K562 treated with DMSO at 1 percent for 12 hours (cell line): ENCODE results near the gene FBXL12. TPM values are rescaled to one million over a fixed set of nuclear protein-coding genes. Genes with fewer than 3 reads are reported as not detected.

ENCODE experiments used
- total RNA-seq: library from RNA; unstranded; fragments of 300-600 nt; gene quantifications from 2 replicates; pipeline ENCODE4 v1.2.3, GENCODE V29; 2022; ENCODE audit not compliant: insufficient read depth

Gene FBXL12, protein sequence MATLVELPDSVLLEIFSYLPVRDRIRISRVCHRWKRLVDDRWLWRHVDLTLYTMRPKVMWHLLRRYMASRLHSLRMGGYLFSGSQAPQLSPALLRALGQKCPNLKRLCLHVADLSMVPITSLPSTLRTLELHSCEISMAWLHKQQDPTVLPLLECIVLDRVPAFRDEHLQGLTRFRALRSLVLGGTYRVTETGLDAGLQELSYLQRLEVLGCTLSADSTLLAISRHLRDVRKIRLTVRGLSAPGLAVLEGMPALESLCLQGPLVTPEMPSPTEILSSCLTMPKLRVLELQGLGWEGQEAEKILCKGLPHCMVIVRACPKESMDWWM
- 29.9 and 53.3 TPM in 2 replicates for total RNA-seq

DNA sequence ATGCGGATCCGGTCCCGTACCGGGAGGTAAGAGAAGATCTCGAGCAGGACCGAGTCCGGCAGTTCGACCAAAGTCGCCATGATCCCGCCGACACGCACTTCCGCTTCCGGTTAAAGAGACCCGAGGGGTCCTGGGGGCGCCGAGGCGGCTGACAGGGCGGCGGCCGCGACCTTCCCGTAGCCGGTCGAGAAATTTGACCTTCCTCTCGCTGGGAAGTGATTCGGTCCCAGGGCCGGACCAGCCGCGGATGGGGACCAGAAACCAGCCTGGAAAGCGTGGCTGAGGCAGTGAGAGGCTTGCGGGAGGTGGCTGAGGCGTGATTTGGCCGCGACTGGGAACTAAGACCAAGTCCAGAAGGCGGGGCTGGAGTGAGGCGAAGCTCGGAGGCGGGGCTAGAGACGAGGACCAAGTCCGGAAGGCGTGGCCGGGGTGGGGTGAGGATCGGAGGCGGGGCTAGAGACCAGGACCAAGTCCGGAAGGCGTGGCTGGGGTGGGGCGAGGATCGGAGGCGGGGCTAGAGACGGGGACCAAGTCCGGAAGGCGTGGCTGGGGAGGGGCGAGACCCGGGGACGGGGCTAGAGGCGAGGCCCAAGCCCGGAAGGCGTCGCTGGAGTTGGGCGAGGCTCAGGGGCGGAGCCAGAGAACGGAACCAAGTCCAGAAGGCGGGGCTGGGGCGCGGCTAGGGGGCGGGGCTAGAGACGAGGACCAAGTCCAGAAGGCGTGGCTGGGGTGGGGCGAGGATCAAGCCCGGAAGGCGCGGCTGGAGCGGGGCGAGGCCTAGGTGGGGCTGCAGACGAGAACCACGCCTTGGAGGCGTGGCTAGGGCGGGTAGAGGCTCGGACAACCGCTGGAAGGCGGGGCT lies at the start of gene FBXL12:
TSS of gene FBXL12 (minus strand) at position 346 of the 862 bp plus-strand sequence. CDS start at position 80, 266 bp downstream.

DNA sequence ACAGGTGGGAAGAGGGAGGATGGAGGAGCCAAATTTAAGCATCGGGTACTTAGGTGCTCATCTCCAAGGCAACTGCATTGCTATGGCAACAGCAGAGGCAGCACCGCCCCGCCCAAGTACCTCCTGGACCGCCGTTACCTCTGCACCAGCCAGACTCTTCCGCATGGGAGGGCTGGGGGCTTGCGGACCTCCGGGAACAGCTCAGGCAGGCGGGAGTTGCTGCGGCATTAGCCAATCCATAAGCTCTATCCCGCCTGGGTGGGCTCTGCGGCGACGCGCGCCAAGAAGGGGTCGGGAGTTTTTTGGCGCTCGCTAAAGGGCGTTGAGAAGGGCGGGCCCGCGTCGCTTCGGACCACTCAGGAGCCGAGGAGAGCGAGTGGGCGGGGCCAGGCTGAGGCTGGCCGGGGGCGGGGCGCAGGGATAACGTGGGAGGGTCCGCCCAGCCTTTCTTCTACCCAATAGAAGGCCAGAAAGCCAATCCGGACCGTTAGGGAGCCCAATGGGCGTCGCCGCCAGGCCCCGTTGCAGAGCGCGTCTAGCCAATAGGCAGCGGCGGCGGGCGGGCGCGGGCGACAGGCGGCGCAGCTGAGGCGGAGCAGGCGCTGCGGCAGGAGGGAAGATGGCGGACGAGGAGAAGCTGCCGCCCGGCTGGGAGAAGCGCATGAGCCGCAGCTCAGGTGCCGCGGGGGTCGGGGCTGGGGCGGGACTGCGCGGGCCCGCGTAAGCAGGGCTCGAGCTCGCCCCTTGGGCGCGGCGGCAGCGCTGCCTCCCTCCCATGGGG lies 16.0 kb upstream of the FBXL12 start, which contains the start of gene PIN1:
TSS of gene PIN1 (plus strand) at position 593 of the 781 bp plus-strand sequence. CDS start at position 620, 27 bp downstream.

DNA sequence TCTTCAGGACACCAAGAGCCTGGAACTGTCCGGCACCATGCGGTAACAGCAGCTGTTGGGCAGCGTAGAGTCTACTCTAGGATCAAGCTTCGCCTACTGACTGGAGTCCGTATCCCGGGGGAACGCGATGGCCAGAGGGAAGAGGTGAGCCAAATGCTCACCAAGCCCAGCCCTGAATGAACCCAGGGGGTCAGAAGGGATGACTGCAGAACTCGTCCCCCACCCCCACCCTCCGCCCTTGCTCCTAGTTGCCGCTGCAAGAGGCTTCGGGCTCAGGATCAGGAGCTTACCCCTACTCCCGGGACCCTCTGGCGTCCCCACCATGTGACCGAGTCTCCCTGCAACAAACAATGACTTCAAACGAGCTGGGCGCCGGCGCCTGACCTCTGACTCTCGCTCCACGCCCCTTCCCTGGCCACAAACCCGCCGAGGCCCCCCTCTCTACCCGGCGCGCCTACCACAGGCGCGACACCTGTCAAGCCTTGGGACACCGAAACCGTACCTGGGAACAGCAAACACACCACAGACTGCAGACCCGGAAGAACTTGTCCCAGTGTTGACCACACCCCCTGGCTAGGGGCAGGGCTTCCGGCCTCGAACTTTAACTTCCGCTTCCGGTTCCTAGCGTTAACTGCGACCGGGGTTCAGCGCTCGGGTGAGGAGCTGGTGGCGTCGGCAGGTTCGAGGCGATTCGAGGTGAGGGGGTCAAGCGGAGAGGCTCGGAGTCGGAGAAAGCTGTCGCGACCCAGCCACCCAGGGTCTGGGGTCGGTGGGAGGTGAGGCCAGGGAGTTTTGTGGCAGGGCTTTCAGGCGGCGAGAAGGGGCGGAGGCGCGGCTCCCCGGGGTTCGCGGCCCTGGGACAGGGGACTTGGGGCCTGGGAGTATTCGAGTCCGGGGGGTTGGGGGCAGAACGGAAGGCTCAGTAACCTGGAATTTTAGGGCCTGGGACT lies 8.7 kb upstream of the FBXL12 start, which contains the start of gene UBL5:
TSS of gene UBL5 (plus strand) at position 630 of the 950 bp plus-strand sequence. CDS start 420 bp downstream, outside the sequence.

DNA sequence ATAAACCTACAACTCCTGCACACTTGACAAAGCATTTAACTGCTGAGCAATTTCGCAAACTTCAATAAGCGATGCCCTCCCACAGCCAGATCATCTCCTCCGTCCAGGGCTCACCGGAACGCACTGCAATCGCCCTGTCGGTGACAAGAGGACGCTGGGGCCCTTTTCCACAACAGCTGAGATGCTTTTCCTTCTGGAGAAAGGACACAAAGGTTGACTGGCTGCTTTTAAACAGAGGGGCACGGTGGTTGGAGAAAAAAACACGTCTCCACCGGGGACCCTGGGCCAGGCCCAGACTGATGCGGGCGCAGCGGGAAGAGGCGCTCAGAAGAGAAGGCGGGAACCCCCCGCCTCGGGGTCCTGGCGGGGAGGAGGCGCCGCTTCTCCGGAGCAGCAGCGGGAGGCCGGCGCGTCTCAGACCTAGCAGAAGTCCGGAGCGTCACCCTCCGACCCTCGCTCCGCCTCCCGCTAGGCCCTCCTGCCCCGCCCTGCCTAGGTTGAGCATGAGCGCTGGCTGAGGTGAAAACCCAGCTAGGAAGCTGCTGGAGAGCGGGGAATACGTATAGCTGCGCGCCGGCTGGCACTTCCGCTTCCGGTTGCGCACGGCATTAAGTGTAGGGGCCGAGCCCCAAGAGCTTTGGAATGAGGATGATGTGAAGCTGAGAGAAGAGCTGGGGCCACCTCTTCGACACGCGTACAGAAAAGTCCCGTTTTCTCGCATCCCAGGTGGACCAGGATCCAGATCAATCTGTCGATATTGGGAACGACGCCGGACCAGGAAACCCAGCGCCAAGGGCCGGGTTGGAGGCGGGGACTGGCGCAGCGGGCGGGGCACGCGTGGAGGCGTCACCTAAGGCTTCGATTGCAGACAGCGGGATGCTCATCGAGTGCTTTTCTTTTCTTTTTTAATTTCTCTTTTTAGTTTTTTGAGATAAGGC lies 50.4 kb downstream of the FBXL12 start, which contains the start of gene ZNF846:
TSS of gene ZNF846 (minus strand) at position 564 of the 938 bp plus-strand sequence. CDS start 3,788 bp downstream, outside the sequence.

Other genes starting within 250 kb of the FBXL12 start
- gene ZNF121, start 234.6 kb downstream of the FBXL12 start, total RNA-seq = 3.5 and 11.4 TPM in 2 replicates
- 4.9 and 23.0 TPM in 2 replicates for gene ZNF561, start 197.8 kb downstream of the FBXL12 start, total RNA-seq
- 1.1 and 6.9 TPM in 2 replicates for gene ZNF562, start 144.0 kb downstream of the FBXL12 start, total RNA-seq
- 7.1 and 14.3 TPM in 2 replicates for gene ZNF846, start 50.3 kb downstream of the FBXL12 start, total RNA-seq
- gene UBL5, start 8.8 kb upstream of the FBXL12 start, total RNA-seq = 596 and 885 TPM in 2 replicates
- gene PIN1, start 16.2 kb upstream of the FBXL12 start, total RNA-seq = 148 and 176 TPM in 2 replicates
- not detected in 2 replicates for gene OLFM2, start 117.4 kb upstream of the FBXL12 start, total RNA-seq
- gene COL5A3, start 191.4 kb upstream of the FBXL12 start, total RNA-seq = not detected in 2 replicates
- gene RDH8, start 194.4 kb upstream of the FBXL12 start, total RNA-seq = not detected in 2 replicates